HG03457 (cell line): Measurements from ENCODE around the gene NRXN3.

Experiments used
- ATAC-seq: cut with Tn5 transposase; IDR thresholded peaks from one replicate; pipeline ENCODE4 v1.9.1; 2021; ENCODE audit warnings: moderate number of reproducible peaks; ENCODE audit not compliant: unreplicated experiment

NRXN3 gene

DNA sequence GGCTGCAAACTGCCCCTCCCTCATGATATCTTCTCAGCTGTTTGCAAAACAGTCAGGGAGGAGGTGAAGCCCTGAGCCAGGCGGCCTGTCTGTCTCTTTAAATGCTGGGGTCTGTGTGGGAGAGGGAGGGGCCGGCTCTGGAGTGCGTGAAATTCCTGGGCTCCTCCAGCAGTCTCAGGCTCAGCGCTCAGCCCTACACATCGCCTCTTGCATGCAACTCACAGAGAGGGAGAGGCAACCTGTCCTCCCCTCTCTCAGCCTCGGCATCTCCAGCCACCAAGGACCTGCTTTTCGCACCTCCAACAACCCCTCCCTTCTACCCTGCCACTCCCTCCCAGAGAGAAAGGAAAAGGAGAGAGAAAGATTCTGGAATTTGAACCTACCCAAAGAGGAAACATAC lies at the start of gene NRXN3:
TSS of gene NRXN3 (plus strand) at position 171 of the 400 bp plus-strand sequence. CDS start 72,721 bp downstream, outside the sequence.
- no peak for ATAC-seq

DNA sequence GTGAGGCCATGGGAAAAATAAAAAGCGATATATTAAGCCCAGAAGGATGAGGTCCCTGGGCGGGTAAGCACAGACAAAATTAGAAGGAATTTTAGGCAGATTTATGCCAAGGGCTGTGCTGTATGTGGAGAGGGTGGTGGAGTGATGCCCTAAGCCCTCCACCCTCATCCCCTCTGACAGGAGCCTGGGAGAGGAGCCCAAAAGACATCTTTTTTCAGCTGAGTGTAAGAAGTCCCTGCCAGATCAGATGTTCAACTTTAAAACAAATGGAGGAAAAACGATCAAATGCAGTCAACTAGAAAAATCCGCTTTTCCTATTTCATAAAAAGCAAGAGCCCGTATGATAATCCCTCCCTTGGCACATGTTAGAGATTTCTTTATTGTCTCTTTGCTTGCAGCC lies 47.7 kb upstream of the NRXN3 start:
- no peak for ATAC-seq

DNA sequence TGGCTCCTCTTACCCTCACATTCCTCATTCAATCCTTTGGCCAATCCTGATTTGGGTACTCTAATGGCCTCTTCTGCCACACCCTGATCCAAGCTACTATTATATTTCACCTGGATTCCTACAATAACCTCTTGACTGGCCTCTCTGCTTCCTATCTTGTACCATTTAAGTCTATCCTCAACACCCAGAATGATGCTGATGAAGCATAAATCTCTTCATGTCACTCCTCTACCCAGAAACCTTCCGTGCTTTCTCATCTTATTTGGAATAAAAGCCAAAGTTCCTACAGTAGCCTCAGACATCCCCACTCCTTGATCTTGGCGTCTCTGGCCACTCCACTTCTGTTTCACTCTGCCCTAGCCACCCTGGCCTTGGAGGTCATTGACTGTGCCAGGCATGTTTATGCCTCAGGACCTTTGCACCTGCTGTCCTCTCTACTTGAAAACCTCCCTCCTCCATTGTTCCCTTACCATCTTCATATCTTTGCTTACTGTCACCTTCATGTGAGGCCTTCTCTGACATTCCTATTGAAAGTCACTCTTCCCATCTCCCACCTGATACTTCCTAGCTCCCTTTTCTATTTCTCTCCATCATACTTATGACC lies 46.4 kb upstream of the NRXN3 start:
- no peak for ATAC-seq

DNA sequence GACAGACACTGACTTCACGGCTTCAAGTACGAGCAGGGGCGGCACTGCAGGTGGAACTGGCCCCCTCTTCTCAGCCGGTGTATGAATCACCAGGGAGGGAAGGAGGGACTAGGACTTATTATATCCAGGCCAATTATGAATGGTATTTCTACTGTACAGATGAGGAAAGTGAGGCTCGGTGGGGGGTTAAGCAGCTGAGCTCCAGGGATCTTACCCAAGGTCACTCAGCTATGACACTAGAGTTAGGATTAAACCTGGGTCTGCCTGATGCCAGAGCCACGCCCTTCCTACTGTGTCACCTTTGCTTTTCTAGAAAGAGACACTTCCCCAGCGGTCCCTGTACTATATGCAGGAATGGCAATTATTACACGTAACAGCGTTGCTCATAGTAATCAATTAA lies 42.2 kb upstream of the NRXN3 start:
- ATAC-seq: no peak

DNA sequence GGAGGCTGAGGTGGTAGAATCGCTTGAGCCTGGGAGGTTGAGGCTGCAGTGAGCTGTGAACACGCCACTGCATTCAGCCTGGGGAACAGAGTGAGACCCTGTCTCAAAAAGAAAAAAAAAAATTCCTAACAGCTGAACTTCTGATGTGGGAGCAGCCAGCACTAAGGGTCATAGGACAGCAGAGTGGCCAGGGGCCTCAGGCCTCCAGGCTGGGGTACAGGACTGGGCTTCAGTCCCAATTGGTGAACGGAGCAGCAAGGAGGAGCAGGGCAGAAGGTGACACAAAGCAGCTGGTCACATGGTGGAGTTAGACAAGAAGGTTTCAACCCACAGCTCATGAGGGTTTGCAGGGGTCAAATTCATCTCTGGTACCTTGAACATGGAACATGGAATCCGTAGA lies 40.8 kb upstream of the NRXN3 start:
- ATAC-seq: no peak

DNA sequence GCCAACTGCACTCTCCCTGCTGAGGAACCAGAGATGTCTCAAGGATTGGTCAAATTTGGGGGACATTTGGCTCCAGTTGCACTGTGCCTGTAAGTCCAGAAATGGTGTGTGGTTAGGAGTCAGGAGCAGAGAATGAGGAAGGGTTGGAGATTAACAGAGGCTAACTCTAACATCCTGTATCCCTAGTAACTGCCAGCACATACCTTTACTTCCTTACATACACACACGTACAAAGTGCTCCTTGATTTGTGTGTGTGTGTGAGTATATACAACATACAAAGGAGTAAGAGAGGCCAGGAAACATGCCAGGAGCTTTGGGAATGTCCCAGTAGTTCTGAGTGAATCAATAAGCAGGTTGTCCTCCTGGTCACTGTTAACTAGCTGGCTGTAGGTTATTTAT lies 39.8 kb upstream of the NRXN3 start:
- no peak for ATAC-seq

DNA sequence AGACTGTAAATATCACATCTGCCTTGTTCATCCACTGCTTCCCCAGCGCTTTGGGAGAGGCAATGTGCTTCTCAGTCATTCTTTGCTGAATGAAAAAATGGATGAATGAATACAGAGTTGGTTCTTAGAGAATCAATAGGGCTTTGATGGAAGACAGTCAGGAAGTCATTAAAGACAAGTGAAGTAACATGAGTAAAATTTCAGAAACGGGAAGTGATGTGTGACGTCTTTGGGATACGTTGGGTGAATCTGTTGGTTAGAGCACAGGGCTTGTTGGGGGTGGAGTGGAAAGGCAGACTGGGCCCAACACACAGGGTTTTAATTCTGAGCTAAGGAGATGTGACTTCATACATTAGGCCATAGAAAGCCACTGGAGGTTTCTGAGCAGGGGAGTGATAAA lies 39.0 kb upstream of the NRXN3 start:
- ATAC-seq: no peak

DNA sequence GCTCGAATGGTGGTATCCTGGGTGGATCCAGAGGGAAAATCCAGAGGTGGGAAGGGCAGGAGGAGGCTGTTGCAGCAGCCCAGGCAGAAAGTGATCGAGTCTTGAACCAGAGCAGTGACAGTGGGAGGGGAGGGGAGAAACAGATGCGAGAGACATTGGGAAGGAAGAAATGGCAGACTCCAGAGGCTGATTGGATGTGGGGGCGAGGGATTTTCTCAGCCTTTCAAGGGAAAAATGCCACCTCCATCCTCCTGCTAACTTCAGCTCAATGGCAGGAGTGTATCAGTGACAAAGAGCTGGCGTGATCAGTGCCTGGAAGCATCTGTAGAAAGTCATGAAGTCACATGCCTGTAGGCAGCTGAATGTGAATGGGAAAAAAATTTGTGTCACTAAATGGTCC lies 38.6 kb upstream of the NRXN3 start:
- ATAC-seq: no peak

DNA sequence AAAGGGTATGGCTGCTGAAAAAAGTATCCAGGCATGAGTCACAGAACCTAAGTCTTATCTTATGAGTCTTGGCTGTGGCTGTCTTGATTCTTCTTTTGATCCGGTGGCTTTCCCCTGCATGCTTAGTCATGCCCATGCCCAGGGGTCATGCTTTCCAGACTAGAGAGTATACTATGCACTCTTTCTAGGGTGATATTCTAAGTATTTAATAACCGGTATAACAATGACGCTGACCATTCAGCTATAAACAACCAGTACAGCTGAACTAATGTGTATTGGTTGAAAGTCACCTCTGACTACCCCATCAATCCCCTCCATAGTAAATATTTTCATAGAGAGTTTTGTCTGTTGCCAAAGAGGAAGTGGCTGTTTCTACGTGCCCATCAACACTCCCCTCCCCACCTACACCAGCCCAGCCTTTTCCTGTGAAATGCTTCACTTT lies 34.7 kb upstream of the NRXN3 start:
- ATAC-seq: no peak

DNA sequence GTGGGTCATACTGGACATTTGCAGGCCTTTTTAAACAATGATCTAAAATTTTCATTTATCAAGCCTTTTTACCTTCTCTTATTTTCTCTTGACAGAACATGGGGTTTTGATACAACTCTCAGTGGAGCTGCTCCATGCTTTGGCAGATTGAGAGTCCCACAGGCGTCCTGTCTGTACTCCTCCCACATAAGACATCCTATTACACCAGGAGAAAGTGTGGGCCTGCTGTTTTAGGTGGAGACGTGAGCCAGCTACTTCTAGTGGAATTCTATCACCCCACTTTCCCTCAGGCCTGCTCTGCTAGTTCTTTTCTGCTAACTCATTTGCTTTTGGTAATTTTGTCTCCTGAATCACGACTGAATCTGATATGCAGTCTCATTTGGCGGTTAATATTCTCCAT lies 33.5 kb upstream of the NRXN3 start:
- no peak for ATAC-seq

DNA sequence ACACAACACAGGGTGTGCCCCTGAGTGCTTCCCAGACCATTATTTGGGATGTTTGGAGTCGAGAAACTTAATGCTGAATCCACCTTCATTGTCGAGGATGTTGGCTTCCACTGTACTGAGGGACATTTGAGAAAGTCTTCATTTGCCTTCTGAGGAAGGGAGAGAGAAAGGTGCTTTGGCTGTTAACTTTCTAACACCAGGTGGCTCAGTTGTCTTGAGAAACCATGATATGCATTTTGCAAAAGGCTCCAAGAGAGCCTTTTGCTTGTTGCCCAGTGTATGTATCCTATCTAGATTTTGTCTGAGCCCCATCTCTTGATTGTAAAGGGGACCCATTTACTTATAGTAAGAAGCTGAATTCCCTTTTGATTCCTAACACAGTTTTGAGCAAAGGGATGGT lies 28.6 kb upstream of the NRXN3 start:
- no peak for ATAC-seq

DNA sequence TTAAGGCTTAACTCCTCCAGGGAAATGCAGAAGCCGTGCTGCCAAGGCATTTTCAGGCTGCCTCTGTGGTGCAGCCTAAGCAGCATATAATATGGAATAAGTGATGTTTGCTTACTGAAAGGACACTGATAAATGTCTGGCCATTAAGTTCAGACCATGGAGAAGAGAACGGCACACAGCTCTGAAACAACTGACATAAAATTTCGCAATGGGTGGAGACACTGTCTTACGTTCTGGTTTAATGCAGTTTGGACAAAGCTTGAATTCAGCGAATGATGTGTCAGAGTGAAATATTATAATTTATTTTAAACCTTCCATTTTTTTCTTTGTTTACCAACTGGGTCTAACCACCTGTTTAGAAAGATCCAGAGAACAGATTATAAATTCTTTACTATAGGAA lies 27.2 kb upstream of the NRXN3 start:
- no peak for ATAC-seq

DNA sequence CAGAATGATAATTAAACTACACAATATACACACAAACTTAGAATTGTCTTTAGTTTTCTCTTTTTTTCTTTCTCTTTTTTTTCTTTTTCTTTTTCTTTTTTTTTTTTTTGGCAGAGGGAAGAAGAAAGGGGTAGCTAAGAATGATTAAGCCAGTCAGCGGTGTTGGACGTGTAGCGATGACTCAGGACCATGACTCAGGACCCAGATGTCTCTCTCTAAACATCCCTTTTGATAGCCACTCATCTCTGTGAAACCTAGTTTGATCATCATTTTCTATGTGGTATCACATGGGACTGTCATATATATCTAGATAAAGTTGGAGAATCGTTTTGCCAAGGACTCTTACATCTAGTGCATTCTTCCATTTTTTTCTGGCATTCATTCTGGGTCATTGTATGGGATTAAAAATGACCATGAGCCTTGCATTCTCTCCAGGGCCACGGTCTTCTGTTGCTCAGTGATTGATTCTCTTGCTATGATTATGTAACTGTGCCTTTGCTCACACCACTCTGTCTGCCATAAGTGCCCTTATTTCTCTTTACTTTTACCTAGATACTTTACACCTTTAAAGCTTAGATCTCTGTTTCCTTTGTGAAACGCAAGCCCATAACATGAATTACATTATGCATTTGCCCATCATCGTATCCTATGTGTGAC lies 26.6 kb upstream of the NRXN3 start:
- no peak for ATAC-seq

DNA sequence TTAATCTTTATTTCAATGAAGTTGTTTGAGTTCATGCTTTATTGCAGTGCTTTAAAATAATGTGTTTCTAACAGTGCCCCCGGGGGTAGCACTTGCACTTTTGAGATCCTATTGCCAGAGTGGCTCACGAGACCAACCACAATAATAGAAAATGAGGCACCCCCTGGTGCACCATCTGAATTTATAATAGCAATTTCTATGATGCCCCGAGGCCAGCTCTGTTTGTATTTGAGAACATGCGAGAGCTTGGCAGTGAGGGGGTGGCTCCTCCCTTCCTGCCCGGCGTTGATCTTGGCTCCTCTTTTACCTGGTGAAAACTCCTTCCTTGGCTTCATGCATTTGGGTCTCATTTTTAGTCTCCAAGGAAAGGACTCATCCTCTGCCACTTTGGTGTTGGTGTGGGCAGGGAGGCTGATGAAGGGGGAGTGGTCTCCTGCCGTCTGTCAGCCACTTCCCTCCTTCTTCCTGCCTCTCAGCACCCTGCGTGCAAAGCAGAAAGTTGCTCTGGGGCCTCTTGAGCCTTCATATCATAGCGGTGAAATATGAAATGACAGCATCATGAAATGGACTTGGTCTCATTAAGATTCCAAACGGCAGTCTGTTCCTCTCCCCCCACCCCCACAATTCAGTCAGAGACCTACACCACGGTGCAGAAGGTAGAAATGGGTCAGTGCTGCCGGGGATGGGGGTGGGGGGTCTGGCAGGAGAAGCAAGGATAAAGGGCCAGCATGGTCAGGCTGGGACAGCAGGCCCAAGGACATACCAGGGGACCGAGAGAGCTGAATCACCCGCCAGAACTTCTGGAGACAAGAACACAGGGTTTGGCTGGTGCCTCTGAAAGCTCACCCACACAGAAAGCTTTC lies 17.7 kb upstream of the NRXN3 start:
- ATAC-seq: no peak

DNA sequence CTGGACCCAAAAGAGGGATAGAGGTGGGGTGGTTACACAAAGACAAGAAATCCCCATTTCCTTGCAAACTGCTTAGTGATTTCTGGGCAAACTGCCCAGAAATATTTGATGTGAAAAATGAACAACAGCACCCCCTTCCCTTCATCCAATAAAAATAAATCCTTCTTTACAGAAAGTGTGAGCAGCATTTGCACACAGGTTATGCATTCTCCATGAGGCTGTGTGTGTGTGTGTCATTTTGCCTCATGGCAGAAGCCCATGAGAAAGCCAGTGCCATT lies 17.2 kb upstream of the NRXN3 start:
- ATAC-seq: no peak

DNA sequence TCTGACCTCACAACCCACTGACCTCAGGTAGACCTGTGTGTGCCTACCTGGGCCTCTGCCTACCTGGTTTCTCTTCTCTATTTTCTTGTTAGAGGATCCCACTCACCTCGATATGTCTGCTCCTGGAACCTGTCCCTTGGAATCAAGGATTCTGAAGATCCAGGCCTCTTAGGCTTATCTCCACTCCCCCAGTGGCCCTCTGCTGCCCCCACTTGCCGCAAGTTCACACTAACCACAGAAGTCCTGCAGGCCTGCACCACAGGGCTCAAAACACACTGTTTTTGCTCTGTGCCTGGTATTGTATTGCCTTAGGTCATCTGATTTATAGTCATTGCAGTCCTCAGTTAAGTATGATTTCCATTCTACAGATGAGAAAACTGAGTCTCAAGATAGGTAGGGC lies 15.3 kb upstream of the NRXN3 start:
- no peak for ATAC-seq

DNA sequence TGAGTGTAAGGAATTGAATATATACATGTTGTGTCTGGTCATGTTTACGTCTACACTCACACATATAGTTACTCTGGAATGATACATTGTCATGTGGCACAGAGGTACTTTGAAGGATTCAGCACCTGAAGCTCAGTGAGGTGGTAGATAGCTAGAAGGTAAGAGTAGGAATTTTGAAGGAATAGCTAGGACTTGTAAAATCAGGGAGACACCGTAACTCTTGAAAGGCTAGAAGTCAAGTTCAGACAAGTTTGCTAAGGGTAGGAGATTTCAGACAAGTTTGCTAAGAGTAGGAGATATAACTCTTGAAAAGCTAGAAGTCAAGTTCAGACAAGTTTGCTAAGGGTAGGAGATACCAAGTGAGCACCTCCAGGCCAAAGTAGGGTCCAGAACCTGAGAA lies 14.0 kb upstream of the NRXN3 start:
- ATAC-seq: no peak

DNA sequence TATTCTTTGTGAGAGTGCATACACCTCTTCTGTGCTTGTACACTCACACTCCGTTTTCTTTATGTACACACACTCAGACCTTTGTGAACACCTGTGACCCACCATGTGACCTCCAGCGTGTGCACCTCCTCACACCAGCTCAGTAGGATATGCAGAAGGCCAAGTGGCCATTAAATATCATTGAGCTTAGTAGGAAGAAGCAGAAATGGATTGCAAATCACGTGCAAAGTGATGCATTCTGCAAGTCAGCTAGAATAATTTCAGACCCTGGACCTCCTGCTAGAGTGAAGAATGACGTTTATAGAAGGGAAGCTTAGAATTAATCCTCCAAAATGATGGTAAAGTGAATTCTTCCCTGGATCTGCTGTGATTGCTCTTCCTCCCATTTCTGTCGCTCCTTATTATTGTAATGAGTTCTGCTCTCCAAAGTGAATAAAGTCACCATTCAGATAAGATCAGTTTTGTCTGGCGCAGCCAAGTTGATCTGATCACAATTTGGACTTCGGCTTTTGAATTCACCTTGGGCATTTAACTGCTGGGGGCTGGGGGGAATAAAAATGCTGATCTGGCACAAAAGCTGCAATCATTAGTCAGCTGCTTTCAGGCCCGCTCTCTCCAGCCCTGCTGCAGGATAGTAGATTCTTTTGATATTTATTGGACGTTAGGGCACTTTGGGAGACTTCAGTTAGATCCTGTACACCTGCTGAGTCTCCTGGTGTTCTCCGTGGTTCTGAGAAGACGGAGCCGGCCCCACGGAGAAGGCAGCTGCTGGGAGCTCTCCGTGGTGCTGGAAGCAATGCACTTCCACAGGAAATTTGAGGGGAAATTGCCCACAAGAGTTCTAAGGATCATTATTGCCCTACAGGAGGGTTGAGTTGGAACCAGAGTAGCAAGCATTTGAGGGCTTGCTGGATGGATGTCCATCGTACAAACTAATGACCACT lies 12.4 kb upstream of the NRXN3 start:
- no peak for ATAC-seq

DNA sequence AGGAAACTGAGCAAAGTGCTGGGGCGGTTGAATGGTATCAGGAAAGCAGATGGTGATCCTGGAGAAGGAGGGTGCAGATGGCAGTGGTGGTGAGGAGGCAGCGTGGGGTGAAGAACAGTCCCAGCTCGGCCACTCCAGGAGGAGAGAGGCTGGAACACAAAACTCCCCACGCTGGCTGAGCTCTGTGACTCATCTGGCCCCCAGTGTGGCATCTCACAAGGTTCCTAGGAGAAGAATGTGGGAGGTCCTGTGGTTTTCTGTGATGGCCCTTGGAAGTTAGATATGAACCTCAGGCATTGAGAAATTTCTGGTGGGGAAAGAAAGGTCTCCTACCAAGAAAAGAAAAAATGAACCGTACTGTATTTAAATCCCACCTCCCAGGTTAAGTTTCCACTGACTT lies 8.0 kb upstream of the NRXN3 start:
- no peak for ATAC-seq

DNA sequence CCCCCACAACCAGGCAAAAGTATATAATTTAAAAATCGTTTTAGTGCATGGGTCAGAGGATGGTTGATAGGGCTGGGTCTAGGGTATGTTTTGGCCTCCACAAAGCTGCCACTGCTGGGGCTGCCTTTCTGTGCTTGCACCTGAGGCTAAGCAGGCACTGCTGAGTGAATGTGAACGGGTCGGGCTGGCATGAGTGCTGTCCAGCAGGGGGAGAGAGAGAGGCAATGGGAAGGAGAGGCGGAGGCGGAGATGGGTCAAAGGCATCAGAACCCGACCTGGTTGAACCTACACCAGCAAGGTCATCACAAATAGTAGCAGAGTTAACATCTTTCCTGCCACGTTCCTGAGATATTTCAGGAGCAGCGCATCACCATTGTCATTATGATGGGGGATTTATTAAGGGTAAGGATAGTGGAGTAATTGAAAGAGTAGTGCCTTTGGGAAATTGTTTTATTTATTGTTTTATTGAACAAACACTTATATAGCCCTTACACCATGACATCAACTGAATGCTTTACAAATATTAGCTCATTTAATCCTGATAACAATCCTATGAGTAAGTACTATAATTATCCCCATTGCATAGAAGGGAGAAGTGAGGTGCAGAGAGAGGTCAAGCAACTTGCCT lies 5.8 kb upstream of the NRXN3 start:
- ATAC-seq: no peak

DNA sequence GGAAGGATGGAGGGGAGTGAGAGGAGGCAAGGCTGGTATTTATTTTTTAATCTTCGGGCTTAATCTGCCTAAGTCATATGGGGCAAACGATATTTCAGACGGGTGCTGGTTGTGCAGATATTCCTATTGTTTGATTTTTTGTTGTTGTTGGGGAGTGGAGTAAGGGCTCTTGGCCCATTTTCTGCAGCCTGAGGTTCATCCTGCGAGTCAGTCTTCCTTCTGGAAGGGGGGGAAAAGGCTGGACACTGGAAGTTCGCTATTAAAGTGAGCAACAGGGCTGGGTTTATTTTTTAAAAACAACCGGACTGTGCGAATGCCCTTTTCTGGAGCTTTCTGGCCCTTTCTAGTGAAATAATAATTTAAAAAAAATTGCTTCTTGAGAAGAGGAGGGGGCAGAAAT lies 2.3 kb downstream of the NRXN3 start:
- no peak for ATAC-seq
